Measurements from ENCODE around the gene GPR55. TPM values are rescaled to one million over a fixed set of nuclear protein-coding genes. Genes with fewer than 3 reads are reported as not detected.

GPR55 gene
- polyA plus RNA-seq, 1 donor = 0.04 TPM

- DNase-seq (ENCODE audit: low read depth) = no peak
Measured at GRCh38 chr2:230868947-230869913, 55.8 kb downstream of the GPR55 start.

DNA sequence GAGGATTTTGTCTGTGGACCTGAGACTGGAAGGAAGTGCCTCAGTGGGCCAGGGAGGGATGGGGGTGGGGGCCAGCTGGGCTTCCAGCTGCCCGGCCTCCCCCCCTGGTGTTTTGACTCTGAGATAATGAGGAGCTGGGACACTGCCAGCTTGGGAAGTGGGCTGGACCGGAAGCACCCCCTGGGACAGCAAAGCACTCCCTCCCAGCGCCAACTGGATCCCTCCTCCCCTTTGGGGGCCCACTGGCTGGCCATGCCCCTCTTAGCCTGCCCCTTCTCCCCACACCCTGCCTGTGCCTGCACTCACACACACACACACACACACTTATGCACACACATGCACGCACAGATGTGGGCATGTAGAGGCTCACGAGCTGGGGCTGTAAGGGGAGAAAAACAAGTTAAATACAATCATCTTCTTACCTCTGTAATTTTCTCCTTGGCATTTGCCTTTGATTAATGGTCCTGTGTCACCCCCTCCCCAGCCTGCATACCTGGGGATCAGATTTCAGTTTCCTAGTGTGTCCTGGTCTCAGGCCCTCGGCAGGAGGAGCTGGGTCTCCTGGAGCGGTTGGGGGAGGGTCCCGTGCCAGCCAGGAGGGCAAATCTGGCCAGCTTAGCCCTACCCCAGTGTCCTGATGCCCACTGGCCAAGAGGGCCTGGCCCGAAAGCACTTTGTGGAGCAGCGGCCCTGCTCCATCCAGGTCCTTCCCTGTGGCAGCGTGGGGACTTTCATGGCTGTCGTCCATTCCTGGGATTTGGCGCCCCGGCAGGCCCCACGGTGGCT is 56.7 kb downstream of the GPR55 start:
- DNase-seq (ENCODE audit: low read depth) = no peak

GRCh38 chr2:230866756-230867523 is 58.1 kb downstream of the GPR55 start:
- no peak for DNase-seq (ENCODE audit: low read depth)

- DNase-seq (ENCODE audit: low read depth) = no peak
Measured at GRCh38 chr2:230865766-230866755, 59.0 kb downstream of the GPR55 start.

DNA sequence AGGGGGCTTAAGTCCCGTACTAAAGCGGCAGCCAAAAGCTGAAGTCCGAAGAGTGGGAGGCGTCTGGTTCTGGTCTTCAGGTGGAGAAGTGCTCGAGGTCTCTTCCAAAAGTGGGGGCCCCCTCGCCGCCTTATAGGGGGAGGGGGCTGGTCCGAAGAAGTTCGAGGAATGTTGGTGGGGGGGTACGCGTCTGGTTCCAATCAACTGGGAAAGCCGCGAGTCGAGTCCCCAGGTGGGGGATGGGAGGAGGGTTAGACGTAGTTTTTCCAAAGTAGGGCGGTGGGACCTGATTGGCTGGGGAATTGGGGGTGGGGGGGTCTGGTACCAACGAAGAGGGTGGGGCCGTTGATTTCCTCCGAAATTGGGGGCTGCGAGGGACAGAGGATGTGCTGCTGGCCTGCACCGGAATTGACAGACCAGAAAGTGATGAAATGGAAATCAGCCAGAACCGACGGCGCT is 59.7 kb downstream of the GPR55 start:
- DNase-seq (ENCODE audit: low read depth) = no peak

DNA sequence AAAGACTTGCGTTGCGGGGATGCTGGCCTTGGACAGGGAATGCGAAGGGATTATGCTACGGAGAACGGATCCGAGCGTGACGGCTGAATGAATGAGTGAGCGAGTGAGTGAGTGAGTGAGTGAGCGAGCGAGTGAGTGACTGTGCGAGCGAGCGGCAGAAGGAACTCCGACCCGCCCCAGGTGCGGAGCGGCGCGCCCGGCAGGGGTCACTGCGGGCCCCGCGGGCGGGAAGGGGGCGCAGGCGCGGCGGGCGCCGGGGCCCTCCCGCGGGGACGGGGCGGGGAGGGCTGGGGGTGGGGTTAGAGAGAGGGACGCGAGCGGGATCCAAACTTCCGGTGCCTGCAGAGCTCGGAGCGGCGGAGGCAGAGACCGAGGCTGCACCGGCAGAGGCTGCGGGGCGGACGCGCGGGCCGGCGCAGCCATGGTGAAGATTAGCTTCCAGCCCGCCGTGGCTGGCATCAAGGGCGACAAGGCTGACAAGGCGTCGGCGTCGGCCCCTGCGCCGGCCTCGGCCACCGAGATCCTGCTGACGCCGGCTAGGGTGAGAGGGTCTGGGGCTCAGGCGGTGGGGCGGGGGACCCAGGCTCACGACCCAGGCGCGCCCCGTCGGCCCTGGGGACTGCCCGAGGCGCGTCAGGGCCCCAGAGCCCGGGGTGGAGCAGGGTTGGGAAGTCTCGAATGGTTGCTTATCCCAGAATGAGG is 60.3 kb downstream of the GPR55 start, which contains the start of gene ITM2C:
Gene ITM2C (plus strand): TSS at position 338 of the 702 bp plus-strand sequence. CDS start 84 bp downstream, at position 422.
- no peak for DNase-seq (ENCODE audit: low read depth)

DNA sequence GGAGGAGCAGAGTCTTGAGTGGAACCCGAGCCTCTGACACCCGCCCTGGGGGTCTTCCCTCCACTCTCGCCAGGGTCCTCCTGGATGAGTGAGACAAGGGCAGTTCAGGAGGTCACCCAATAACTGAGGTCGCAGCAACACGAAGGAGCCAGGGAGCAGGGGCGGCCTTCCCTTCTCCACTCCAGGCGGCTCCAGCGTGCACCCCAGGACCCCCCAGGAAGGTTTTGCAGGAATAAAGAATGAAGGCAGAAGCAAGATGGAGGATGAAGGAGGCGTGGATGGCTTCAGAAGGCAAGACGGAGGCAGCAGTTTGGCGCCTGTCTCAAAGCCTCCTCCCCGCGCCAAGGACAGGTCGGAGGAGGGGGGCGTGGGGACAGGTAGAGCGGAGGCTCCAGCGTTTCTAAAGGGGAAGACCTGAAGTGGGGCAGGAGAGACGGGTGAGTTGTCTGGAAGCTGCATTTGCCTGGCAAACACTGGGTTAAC is 60.9 kb downstream of the GPR55 start:
- no peak for DNase-seq (ENCODE audit: low read depth)

DNA sequence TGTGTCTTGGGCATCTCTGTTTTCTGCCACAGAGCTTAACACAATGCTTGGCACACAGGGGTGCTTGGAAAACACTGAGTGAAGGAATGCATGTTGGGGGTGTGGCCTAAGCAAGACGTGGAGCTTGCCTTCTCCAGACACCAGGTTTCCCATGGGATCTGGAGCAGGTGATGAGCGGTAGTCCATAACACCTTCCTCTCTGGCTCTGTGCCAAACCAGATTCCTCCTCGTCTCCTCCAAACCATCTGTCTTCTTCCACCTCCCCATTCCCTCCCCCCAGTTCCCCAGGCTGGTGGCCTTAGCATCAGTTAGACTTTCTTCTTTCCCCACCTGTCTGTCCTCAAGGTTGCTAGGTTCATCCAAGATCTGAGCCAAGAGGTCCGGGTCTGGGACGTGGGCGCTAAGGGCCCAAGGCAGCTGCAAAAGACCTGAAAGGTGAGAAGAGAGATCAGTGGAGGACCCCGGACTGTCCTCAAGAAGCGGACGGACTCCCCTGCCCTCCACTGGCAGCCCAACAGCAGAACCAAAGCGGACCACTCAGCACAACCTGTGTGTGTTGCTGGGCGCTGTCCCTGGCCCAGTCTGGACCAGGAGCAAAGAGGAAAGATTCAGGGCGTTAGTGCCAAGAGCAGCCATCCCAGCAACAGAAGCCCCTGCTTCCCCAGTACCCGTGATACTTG is 61.5 kb downstream of the GPR55 start:
- DNase-seq (ENCODE audit: low read depth) = no peak

GRCh38 chr2:230863031-230863430 is 62.0 kb downstream of the GPR55 start:
- DNase-seq (ENCODE audit: low read depth) = no peak

DNA sequence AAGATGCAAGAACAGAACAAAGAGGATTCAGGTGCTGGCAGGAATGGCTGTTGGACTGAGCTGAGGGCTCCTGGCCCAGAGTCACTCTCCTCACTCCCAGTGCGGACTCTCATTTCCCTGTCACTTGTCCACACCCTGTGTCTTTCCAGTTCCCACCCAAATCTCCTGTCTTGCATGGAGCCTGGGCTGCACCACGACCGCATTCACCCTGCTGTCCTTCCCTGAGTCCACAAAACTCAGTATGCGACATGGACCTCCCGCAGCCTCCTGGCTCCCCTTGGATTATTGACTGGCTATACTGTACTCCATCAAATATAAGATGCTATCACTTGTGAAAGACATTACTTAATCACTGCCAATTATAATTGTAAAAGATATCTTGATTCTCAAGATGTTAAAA is 62.8 kb downstream of the GPR55 start:
- no peak for DNase-seq (ENCODE audit: low read depth)

- DNase-seq (ENCODE audit: low read depth) = no peak
Measured at GRCh38 chr2:230861552-230862255, 63.3 kb downstream of the GPR55 start.

Other genes with a start within 250 kb of the GPR55 start
- 62.3 TPM for gene CAB39, start 212.4 kb downstream of the GPR55 start, polyA plus RNA-seq (ENCODE audit: insufficient read length)
- gene ITM2C, start 60.3 kb downstream of the GPR55 start, polyA plus RNA-seq (ENCODE audit: insufficient read length) = 138 TPM
- gene SPATA3, start 70.9 kb upstream of the GPR55 start, polyA plus RNA-seq (ENCODE audit: insufficient read length) = not detected
- 0.23 TPM for gene C2orf72, start 112.3 kb upstream of the GPR55 start, polyA plus RNA-seq (ENCODE audit: insufficient read length)
- 79.0 TPM for gene PSMD1, start 131.6 kb upstream of the GPR55 start, polyA plus RNA-seq (ENCODE audit: insufficient read length)
- 0.11 TPM for gene HTR2B, start 199.8 kb upstream of the GPR55 start, polyA plus RNA-seq (ENCODE audit: insufficient read length)

Data from forelimb muscle (tissue), 1 donor.